BLaER1 (cell line): ENCODE measurements around the gene GRAMD4.
"Not testable (repeated sequence)": the region's sequence is repeated elsewhere in the genome, so short reads cannot be mapped to it uniquely, and the experiment has no call there.

Experiments
- H3K27ac ChIP-seq: shearing (Covaris generic); formaldehyde crosslinking; 2 replicates; pipeline ENCODE4 v1.8.1; 2022
- H3K27me3 ChIP-seq: shearing (Covaris generic); formaldehyde crosslinking; 2 replicates; pipeline ENCODE4 v1.8.1; 2022
- H3K36me3 ChIP-seq: shearing (Covaris generic); formaldehyde crosslinking; 2 replicates; pipeline ENCODE4 v1.8.1; 2022
- H3K4me1 ChIP-seq: shearing (Covaris generic); formaldehyde crosslinking; 2 replicates; pipeline ENCODE4 v1.8.1; 2022
- H3K4me2 ChIP-seq: shearing (Covaris generic); formaldehyde crosslinking; 2 replicates; pipeline ENCODE4 v1.8.1; 2022
- H3K4me3 ChIP-seq: shearing (Covaris generic); formaldehyde crosslinking; 2 replicates; pipeline ENCODE4 v1.8.1; 2022
- H3K9ac ChIP-seq: shearing (Covaris generic); formaldehyde crosslinking; 2 replicates; pipeline ENCODE4 v1.8.1; 2022
- H3K9me3 ChIP-seq: shearing (Covaris generic); formaldehyde crosslinking; 2 replicates; pipeline ENCODE4 v1.8.1; 2022
- H4K20me1 ChIP-seq: shearing (Covaris generic); formaldehyde crosslinking; 2 replicates; pipeline ENCODE4 v1.8.1; 2022
- Cebpa-rat ChIP-seq: shearing (Covaris generic); IDR thresholded peaks from 2 replicates; pipeline ENCODE4 v1.8.1; 2022

Gene GRAMD4

GRCh38 chr22:46634011-46634699 lies 14.0 kb downstream of the GRAMD4 start:
- H4K20me1 ChIP-seq: peaks cover 86% of the 10 kb centered on the region
- H3K4me2 ChIP-seq: peak overlapping the region; percentile 9; the same call in 1 of the 2 replicates

GRCh38 chr22:46634973-46635685 lies 14.9 kb downstream of the GRAMD4 start:
- not testable (repeated sequence) for H3K27me3 ChIP-seq, H3K4me2 ChIP-seq

More at GRCh38 chr22:46634011-46634699, 14.0 kb downstream of the GRAMD4 start:
- no peaks in the 10 kb centered on the region for H3K27me3 ChIP-seq
- peaks cover 61% of the 10 kb centered on the region for H3K36me3 ChIP-seq
- no peak overlapping the region for H3K9ac ChIP-seq
- H3K4me1 ChIP-seq: peaks cover 90% of the 10 kb centered on the region
- H3K9me3 ChIP-seq: no peaks in the 10 kb centered on the region
- no peak overlapping the region for H3K4me3 ChIP-seq
- no peak for TF ChIP-seq Cebpa-rat
- no peak overlapping the region for H3K27ac ChIP-seq

GRCh38 chr22:46635756-46636155 lies 15.6 kb downstream of the GRAMD4 start:
- Histone ChIP-seq H3K27ac (0 out of 2 replicates have a peak overlapping the region, but pooled peaks have one; percentile 28), H3K36me3 (peaks cover 66% of the 10 kb centered on the region), H3K4me1 (peaks cover 89% of the 10 kb centered on the region), H4K20me1 (peaks cover 82% of the 10 kb centered on the region), H3K9ac (no peak overlapping the region), H3K4me2 (peak overlapping the region; percentile 73; the same call in 1 of the 2 replicates), H3K27me3 (no peaks in the 10 kb centered on the region), H3K4me3 (no peak overlapping the region), H3K9me3 (no peaks in the 10 kb centered on the region)
- TF ChIP-seq Cebpa-rat: no peak

More at GRCh38 chr22:46634973-46635685, 14.9 kb downstream of the GRAMD4 start:
- peaks cover 90% of the 10 kb centered on the region for H3K4me1 ChIP-seq
- not testable (repeated sequence) for H3K9ac ChIP-seq, H3K9me3 ChIP-seq, H3K4me3 ChIP-seq, H3K27ac ChIP-seq
- H4K20me1 ChIP-seq: peaks cover 86% of the 10 kb centered on the region
- peaks cover 68% of the 10 kb centered on the region for H3K36me3 ChIP-seq

- no peaks in the 10 kb centered on the region for H3K27me3 ChIP-seq
- TF ChIP-seq Cebpa-rat: no peak
These were observed 16.2 kb downstream of the GRAMD4 start for GRCh38 chr22:46636221-46637002.

GRCh38 chr22:46637711-46638600 lies 17.8 kb downstream of the GRAMD4 start:
- Histone ChIP-seq H3K4me2 (peak overlapping the region; percentile 90), H3K27me3 (no peaks in the 10 kb centered on the region), H3K4me3 (no peak overlapping the region), H3K36me3 (peaks cover 57% of the 10 kb centered on the region), H3K9me3 (no peaks in the 10 kb centered on the region), H3K9ac (no peak overlapping the region), H3K27ac (no peak overlapping the region), H3K4me1 (peaks cover 87% of the 10 kb centered on the region), H4K20me1 (peaks cover 71% of the 10 kb centered on the region)
- no peak for TF ChIP-seq Cebpa-rat

More at GRCh38 chr22:46636221-46637002, 16.2 kb downstream of the GRAMD4 start:
- Histone ChIP-seq H3K36me3 (peaks cover 66% of the 10 kb centered on the region), H3K9ac (no peak overlapping the region), H4K20me1 (peaks cover 76% of the 10 kb centered on the region), H3K9me3 (no peaks in the 10 kb centered on the region), H3K27ac (0 out of 2 replicates have a peak overlapping the region, but pooled peaks have one; percentile 28), H3K4me3 (no peak overlapping the region), H3K4me1 (peaks cover 90% of the 10 kb centered on the region), H3K4me2 (peak overlapping the region; percentile 73)

- no peak overlapping the region for H3K9ac ChIP-seq
- H4K20me1 ChIP-seq: peaks cover 69% of the 10 kb centered on the region
- peaks cover 56% of the 10 kb centered on the region for H3K36me3 ChIP-seq
- H3K4me3 ChIP-seq: no peak overlapping the region
- peak overlapping the region; percentile 90 for H3K4me2 ChIP-seq
- no peak overlapping the region for H3K27ac ChIP-seq
- H3K9me3 ChIP-seq: no peaks in the 10 kb centered on the region
- H3K4me1 ChIP-seq: peaks cover 79% of the 10 kb centered on the region
- no peaks in the 10 kb centered on the region for H3K27me3 ChIP-seq
- no peak for TF ChIP-seq Cebpa-rat
These were observed 18.6 kb downstream of the GRAMD4 start for GRCh38 chr22:46638601-46639431.

- Histone ChIP-seq H3K9me3 (no peaks in the 10 kb centered on the region), H3K36me3 (peaks cover 55% of the 10 kb centered on the region), H3K4me3 (peak overlapping the region; percentile 31), H4K20me1 (peaks cover 72% of the 10 kb centered on the region), H3K4me2 (peak overlapping the region; percentile 90), H3K27me3 (no peaks in the 10 kb centered on the region), H3K27ac (peak overlapping the region; percentile 71), H3K4me1 (peaks cover 77% of the 10 kb centered on the region), H3K9ac (peak overlapping the region; percentile 45)
- no peak for TF ChIP-seq Cebpa-rat
These were observed 19.7 kb downstream of the GRAMD4 start for GRCh38 chr22:46639843-46640242.

- H3K9me3 ChIP-seq: no peaks in the 10 kb centered on the region
- peak overlapping the region; percentile 71 for H3K27ac ChIP-seq
- peaks cover 60% of the 10 kb centered on the region for H3K36me3 ChIP-seq
- H3K4me2 ChIP-seq: peak overlapping the region; percentile 90
- TF ChIP-seq Cebpa-rat: no peak
- peak overlapping the region; percentile 31 for H3K4me3 ChIP-seq
- no peaks in the 10 kb centered on the region for H3K27me3 ChIP-seq
- H3K9ac ChIP-seq: peak overlapping the region; percentile 45; the same call in 1 of the 2 replicates
- H3K4me1 ChIP-seq: peaks cover 83% of the 10 kb centered on the region
- H4K20me1 ChIP-seq: peaks cover 78% of the 10 kb centered on the region
These were observed 20.3 kb downstream of the GRAMD4 start for GRCh38 chr22:46640293-46641055.
